Measurements from ENCODE around the gene PDLIM7. TPM values are rescaled to one million over a fixed set of nuclear protein-coding genes. Genes with fewer than 3 reads are reported as not detected.

Gene PDLIM7
- total and polyA plus RNA-seq, 2 of the 8 experiments (the other 6 are each of a cell fraction or from before 2014, with no cell fraction given): 67.3 to 94.2 TPM

GRCh38 chr5:177455036-177455660 lies 42.3 kb downstream of the PDLIM7 start (continued):
- TF ChIP-seq JUND (IDR thresholded peaks at IDR 0.05; ENCODE audit: low read length) (0 out of 2 replicates have a peak, but pooled peaks have one; percentile 27), NRF1 (IDR thresholded peaks at IDR 0.05; ENCODE audit: low read depth, low read length) (peak; percentile 58), TCF12 (IDR thresholded peaks at IDR 0.05; ENCODE audit: low read depth, low read length) (no peak; the same call in 1 of the 2 replicates), SIRT6 (IDR thresholded peaks at IDR 0.05; ENCODE audit: low read length) (no peak), GTF2F1 (IDR thresholded peaks at IDR 0.05; ENCODE audit: borderline replicate concordance, low read depth, low read length) (no peak), KDM5A (IDR thresholded peaks at IDR 0.05; ENCODE audit: low read length) (no peak), EGR1 (IDR thresholded peaks at IDR 0.05; ENCODE audit: borderline replicate concordance, low read depth, low read length) (peak; percentile 98), TAF7 (optimal IDR thresholded peaks at IDR 0.05; ENCODE audit: borderline replicate concordance, low read depth, low read length) (peak; percentile 68), ZNF274 (IDR thresholded peaks at IDR 0.05; ENCODE audit: borderline replicate concordance, extremely low read depth, low read length) (no peak), ASH2L (IDR thresholded peaks at IDR 0.05; ENCODE audit: low read length) (no peak)

Measured in H1 (cell line).